KOPT-K1 (cell line): ENCODE data around the gene NR6A1.

ENCODE experiments used
- H3K27ac ChIP-seq: fragments of 200-600 bp; sonication (generic); 2 replicates; pipeline ENCODE4 v1.5.1; 2016; ENCODE audit warnings: antibody characterized with exemption, mild to moderate bottlenecking, low read depth, low read length; ENCODE audit not compliant: poor library complexity, severe bottlenecking
- H3K36me3 ChIP-seq: fragments of 200-600 bp; sonication (generic); 2 replicates; pipeline ENCODE4 v1.5.1; 2017; ENCODE audit warnings: antibody characterized with exemption, mild to moderate bottlenecking, low read length, moderate library complexity; ENCODE audit not compliant: insufficient read depth
- H3K9me3 ChIP-seq: fragments of 200-600 bp; sonication (generic); 2 replicates; pipeline ENCODE4 v1.5.1; 2017; ENCODE audit warnings: antibody characterized with exemption, low read length, mild to moderate bottlenecking; ENCODE audit not compliant: insufficient read depth, poor library complexity, severe bottlenecking

NR6A1 gene

GRCh38 chr9:124801356-124801755, 30.2 kb upstream of the NR6A1 start:
- no peak overlapping the region for H3K27ac ChIP-seq
- no peaks in the 10 kb centered on the region for H3K9me3 ChIP-seq
- H3K36me3 ChIP-seq = no peaks in the 10 kb centered on the region

GRCh38 chr9:124800306-124801259, 29.5 kb upstream of the NR6A1 start:
- Histone ChIP-seq H3K36me3 (no peaks in the 10 kb centered on the region), H3K9me3 (no peaks in the 10 kb centered on the region), H3K27ac (no peak overlapping the region)

GRCh38 chr9:124799274-124800006, 28.3 kb upstream of the NR6A1 start:
- no peaks in the 10 kb centered on the region for H3K36me3 ChIP-seq
- H3K9me3 ChIP-seq = no peaks in the 10 kb centered on the region
- H3K27ac ChIP-seq = no peak overlapping the region

- Histone ChIP-seq H3K36me3 (no peaks in the 10 kb centered on the region), H3K27ac (no peak overlapping the region), H3K9me3 (no peaks in the 10 kb centered on the region)
These were observed 26.4 kb upstream of the NR6A1 start for GRCh38 chr9:124797343-124798103.

GRCh38 chr9:124795881-124796431, 24.8 kb upstream of the NR6A1 start:
- H3K9me3 ChIP-seq = no peaks in the 10 kb centered on the region
- no peaks in the 10 kb centered on the region for H3K36me3 ChIP-seq
- no peak overlapping the region for H3K27ac ChIP-seq

- H3K27ac ChIP-seq = no peak overlapping the region
- no peaks in the 10 kb centered on the region for H3K9me3 ChIP-seq
- H3K36me3 ChIP-seq = no peaks in the 10 kb centered on the region
These were observed 23.9 kb upstream of the NR6A1 start for GRCh38 chr9:124794902-124795491.

- Histone ChIP-seq H3K36me3 (no peaks in the 10 kb centered on the region), H3K27ac (no peak overlapping the region), H3K9me3 (no peaks in the 10 kb centered on the region)
These were observed 22.0 kb upstream of the NR6A1 start for GRCh38 chr9:124793015-124793541.

GRCh38 chr9:124792257-124793014, 21.3 kb upstream of the NR6A1 start:
- Histone ChIP-seq H3K36me3 (no peaks in the 10 kb centered on the region), H3K27ac (no peak overlapping the region), H3K9me3 (no peaks in the 10 kb centered on the region)

- H3K27ac ChIP-seq = no peak overlapping the region
- H3K9me3 ChIP-seq = no peaks in the 10 kb centered on the region
- H3K36me3 ChIP-seq = no peaks in the 10 kb centered on the region
These were observed 19.8 kb upstream of the NR6A1 start for GRCh38 chr9:124790801-124791505.

GRCh38 chr9:124790301-124790700, 19.2 kb upstream of the NR6A1 start:
- H3K9me3 ChIP-seq = no peaks in the 10 kb centered on the region
- H3K36me3 ChIP-seq = no peaks in the 10 kb centered on the region
- no peak overlapping the region for H3K27ac ChIP-seq

GRCh38 chr9:124789531-124789930, 18.4 kb upstream of the NR6A1 start:
- Histone ChIP-seq H3K36me3 (no peaks in the 10 kb centered on the region), H3K9me3 (no peaks in the 10 kb centered on the region), H3K27ac (no peak overlapping the region)

GRCh38 chr9:124788542-124789217, 17.6 kb upstream of the NR6A1 start:
- H3K27ac ChIP-seq = no peak overlapping the region
- no peaks in the 10 kb centered on the region for H3K9me3 ChIP-seq
- H3K36me3 ChIP-seq = no peaks in the 10 kb centered on the region
